Measurements from ENCODE around the gene HDC.

The HDC gene

GRCh38 chr15:50252556-50252955 is 13.0 kb downstream of the HDC start:
- no peak for DNase-seq

- no peak for DNase-seq
Measured at GRCh38 chr15:50251638-50252182, 13.8 kb downstream of the HDC start.

GRCh38 chr15:50250760-50251394 is 14.6 kb downstream of the HDC start:
- no peak for DNase-seq

- no peak for DNase-seq
Measured at GRCh38 chr15:50249704-50250103, 15.8 kb downstream of the HDC start.

GRCh38 chr15:50248994-50249582 is 16.4 kb downstream of the HDC start:
- DNase-seq: no peak

GRCh38 chr15:50247819-50248655 is 17.5 kb downstream of the HDC start:
- DNase-seq: no peak

- DNase-seq: no peak
Measured at GRCh38 chr15:50246631-50247030, 18.9 kb downstream of the HDC start.

GRCh38 chr15:50244959-50245624 is 20.4 kb downstream of the HDC start:
- DNase-seq: no peak

GRCh38 chr15:50244153-50244552 is 21.4 kb downstream of the HDC start:
- DNase-seq: no peak

GRCh38 chr15:50241684-50242450 is 23.7 kb downstream of the HDC start:
- DNase-seq: no peak

- no peak for DNase-seq
Measured at GRCh38 chr15:50238255-50238654, 27.3 kb downstream of the HDC start.

GRCh38 chr15:50236433-50236832 is 29.1 kb downstream of the HDC start:
- no peak for DNase-seq

- DNase-seq: no peak
Measured at GRCh38 chr15:50235794-50236193, 29.7 kb downstream of the HDC start.

- no peak for DNase-seq
Measured at GRCh38 chr15:50234764-50235163, 30.8 kb downstream of the HDC start.

- no peak for DNase-seq
Measured at GRCh38 chr15:50233192-50233736, 32.3 kb downstream of the HDC start.

- DNase-seq: no peak
Measured at GRCh38 chr15:50232791-50233190, 32.7 kb downstream of the HDC start.

- no peak for DNase-seq
Measured at GRCh38 chr15:50231761-50232160, 33.8 kb downstream of the HDC start.

- DNase-seq: no peak
Measured at GRCh38 chr15:50229336-50229735, 36.2 kb downstream of the HDC start.

GRCh38 chr15:50228866-50229265 is 36.7 kb downstream of the HDC start:
- DNase-seq: no peak

- no peak for DNase-seq
Measured at GRCh38 chr15:50227076-50227475, 38.5 kb downstream of the HDC start.

GRCh38 chr15:50225938-50226337 is 39.6 kb downstream of the HDC start:
- DNase-seq: no peak

- DNase-seq: no peak
Measured at GRCh38 chr15:50225057-50225456, 40.5 kb downstream of the HDC start.

Data from NCI-H446 (cell line).